ENCODE data around the gene PHF20. TPM values are rescaled to one million over a fixed set of nuclear protein-coding genes. Genes with fewer than 3 reads are reported as not detected.
A peak's percentile ranks its signal among the peaks of the same experiment; 100 is the strongest.

The PHF20 gene
- total and polyA plus RNA-seq, 2 of the 13 experiments (the other 11 are each of a cell fraction or from before 2014, with no cell fraction given) = 22.8 to 34.1 TPM

GRCh38 chr20:35771689-35772562, at the start of gene PHF20 (continued):
- TF ChIP-seq NFKB2 (CRISPR knock-in tag; IDR thresholded peaks at IDR 0.05; ENCODE audit: borderline replicate concordance) (peak; percentile 99), RAD51 (IDR thresholded peaks at IDR 0.05; ENCODE audit: borderline replicate concordance) (peak; percentile 97), CREM (IDR thresholded peaks at IDR 0.05) (peak; percentile 80), CREM (CRISPR knock-in tag; IDR thresholded peaks at IDR 0.05) (0 out of 2 replicates have a peak, but pooled peaks have one; percentile 33), ZNF746 (CRISPR knock-in tag; IDR thresholded peaks at IDR 0.05) (peak; percentile 81; the same call in 1 of the 2 replicates), NFE2L2 (IDR thresholded peaks at IDR 0.05; ENCODE audit: low read length) (0 out of 2 replicates have a peak, but pooled peaks have one; percentile 8), RAD21 (CRISPR knock-in tag; IDR thresholded peaks at IDR 0.05) (peak; percentile 79; the same call in 1 of the 2 replicates), HHEX (CRISPR knock-in tag; IDR thresholded peaks at IDR 0.05) (no peak), SETDB1 (CRISPR knock-in tag; IDR thresholded peaks at IDR 0.05; ENCODE audit: borderline replicate concordance) (no peak), ZNF672 (CRISPR knock-in tag; IDR thresholded peaks at IDR 0.05) (peak; percentile 96), CBX5 (CRISPR knock-in tag; IDR thresholded peaks at IDR 0.05; ENCODE audit: borderline replicate concordance) (peak; percentile 98), ZNF253 (CRISPR knock-in tag; IDR thresholded peaks at IDR 0.05; ENCODE audit: borderline replicate concordance) (peak; percentile 92; the same call in 1 of the 2 replicates), ZFY (CRISPR knock-in tag; IDR thresholded peaks at IDR 0.05) (peak; percentile 97), FOXM1 (CRISPR knock-in tag; IDR thresholded peaks at IDR 0.05) (peak; percentile 86; the same call in 1 of the 2 replicates), MAFF (IDR thresholded peaks at IDR 0.05; ENCODE audit: low read depth, low read length) (no peak), SP2 (CRISPR knock-in tag; IDR thresholded peaks at IDR 0.05) (peak; percentile 93), ATF6 (CRISPR knock-in tag; conservative IDR thresholded peaks at IDR 0.05) (0 out of 2 replicates have a peak, but pooled peaks have one; percentile 40), ZNF598 (CRISPR knock-in tag; IDR thresholded peaks at IDR 0.05; ENCODE audit: borderline replicate concordance) (peak; percentile 79; the same call in 1 of the 2 replicates), U2AF2 (IDR thresholded peaks at IDR 0.05; ENCODE audit: low read depth, low read length) (peak; percentile 50; the same call in 1 of the 2 replicates), SNAPC4 (CRISPR knock-in tag; IDR thresholded peaks at IDR 0.05) (peak; percentile 62; the same call in 1 of the 2 replicates), ARHGAP35 (CRISPR knock-in tag; IDR thresholded peaks at IDR 0.05; ENCODE audit: borderline replicate concordance) (peak; percentile 95), HMG20B (CRISPR knock-in tag; conservative IDR thresholded peaks at IDR 0.05) (peak; percentile 22; the same call in 1 of the 2 replicates), GFI1 (CRISPR knock-in tag; IDR thresholded peaks at IDR 0.05; ENCODE audit: borderline replicate concordance) (no peak; the same call in 1 of the 2 replicates), REL (CRISPR knock-in tag; conservative IDR thresholded peaks at IDR 0.05) (peak; percentile 99)
